ENCODE data around the gene DIO1.

GRCh38 chr1:53869454-53870117, 24.4 kb upstream of the DIO1 start:
- TF ChIP-seq YY1 (IDR thresholded peaks at IDR 0.05; ENCODE audit: low read depth), result no peak
- no peak for TF ChIP-seq REST (IDR thresholded peaks at IDR 0.05; ENCODE audit: low read depth, low read length)
- TF ChIP-seq POLR2AphosphoS5 (IDR thresholded peaks at IDR 0.05; ENCODE audit: low read depth, low read length), result no peak
- TF ChIP-seq RFX5 (IDR thresholded peaks at IDR 0.05; ENCODE audit: low read length), result no peak
- TF ChIP-seq EP300 (IDR thresholded peaks at IDR 0.05; ENCODE audit: borderline replicate concordance in 1 of 2, low read depth in 1 of 2, low read length in 1 of 2), result no peak

Data from SK-N-SH (cell line).